IPS DF 6.9 (cell line): ENCODE data around the gene SRSF3.
"Not testable (repeated sequence)": the region's sequence is repeated elsewhere in the genome, so short reads cannot be mapped to it uniquely, and the experiment has no call there.

ENCODE experiments used
- DNase-seq: peaks from one replicate; pipeline ENCODE4 v3.0.0-alpha.2; 2013; ENCODE audit warnings: low read depth, low spot score
- H3K27ac ChIP-seq: one replicate; pipeline ENCODE4 v1.5.1; 2013; ENCODE audit warnings: low read length, control low read depth
- H3K27me3 ChIP-seq: 2 replicates; pipeline ENCODE4 v1.6.1; 2013; ENCODE audit warnings: mild to moderate bottlenecking, low read length; ENCODE audit not compliant: control insufficient read depth, insufficient read depth
- H3K36me3 ChIP-seq: 2 replicates; pipeline ENCODE4 v1.6.1; 2013; ENCODE audit warnings: low read length; ENCODE audit not compliant: control insufficient read depth, insufficient read depth
- H3K4me1 ChIP-seq: 2 replicates; pipeline ENCODE4 v1.6.1; 2013; ENCODE audit warnings: low read length; ENCODE audit not compliant: control insufficient read depth, insufficient read depth
- H3K4me3 ChIP-seq: 2 replicates; pipeline ENCODE4 v1.5.1; 2013; ENCODE audit warnings: mild to moderate bottlenecking, low read length
- H3K9me3 ChIP-seq: 2 replicates; pipeline ENCODE4 v1.6.1; 2013; ENCODE audit warnings: low read length, inconsistent platforms; ENCODE audit not compliant: control insufficient read depth, insufficient read depth
- WGBS: extraction: QIAGEN DNeasy Blood & Tissue Kit; methylation state at CpG from one replicate; pipeline ENCODE4 v1.1.7; 2013; ENCODE audit warnings: mixed read lengths, missing lambda C conversion rate; ENCODE audit not compliant: insufficient read length, insufficient coverage; 5-methylcytosine and 5-hydroxymethylcytosine counted together

The SRSF3 gene

DNA sequence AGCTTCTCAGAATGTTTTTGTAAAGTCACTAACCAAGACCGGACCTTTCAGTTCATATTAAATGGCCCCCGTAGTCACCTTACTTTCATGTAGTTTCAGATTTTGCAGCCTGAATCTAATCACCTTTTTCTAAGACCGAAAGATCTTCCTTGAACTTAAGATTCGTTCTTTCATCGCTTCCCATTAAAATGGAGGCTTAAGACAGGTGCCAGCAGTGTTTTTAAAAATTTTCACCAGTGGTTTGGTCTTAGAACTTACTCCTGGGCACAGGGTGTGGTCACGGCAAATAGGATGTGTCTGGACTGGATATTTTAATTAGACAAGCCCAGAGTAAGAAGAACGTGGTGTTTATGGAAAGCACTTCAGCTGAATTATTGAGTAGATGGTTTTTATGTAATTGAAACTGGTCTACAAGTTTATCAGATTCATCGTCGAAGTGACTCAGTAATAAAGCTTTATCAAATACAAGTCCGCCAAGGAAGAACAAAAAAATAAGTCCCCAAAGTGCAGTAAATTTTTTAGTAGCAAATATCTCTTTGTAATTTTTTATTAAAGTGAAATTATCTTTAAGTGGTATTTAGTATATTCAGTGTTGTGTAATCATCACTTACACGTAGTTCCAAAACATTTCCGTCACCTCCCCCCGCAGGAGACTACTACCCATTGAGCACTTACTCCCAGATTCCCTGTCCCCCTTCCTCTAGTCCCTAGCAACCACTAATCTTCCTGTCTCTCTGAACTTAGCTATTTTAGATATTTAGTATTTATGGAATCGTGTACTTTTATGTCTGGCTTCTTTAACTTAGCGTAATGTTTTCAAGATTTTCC, 868 bp downstream of the SRSF3 start:
- Histone ChIP-seq H3K4me1 (no peaks in the 10 kb centered on the region; the same call in 1 of the 2 replicates), H3K9me3 (no peaks in the 10 kb centered on the region), H3K36me3 (peaks cover 28% of the 10 kb centered on the region), H3K27me3 (no peaks in the 10 kb centered on the region), H3K27ac (no peak overlapping the region), H3K4me3 (peak overlapping the region; percentile 87)
- no peak for DNase-seq
- no CpG with 5 or more reads among the region's 15 CpGs for WGBS

DNA sequence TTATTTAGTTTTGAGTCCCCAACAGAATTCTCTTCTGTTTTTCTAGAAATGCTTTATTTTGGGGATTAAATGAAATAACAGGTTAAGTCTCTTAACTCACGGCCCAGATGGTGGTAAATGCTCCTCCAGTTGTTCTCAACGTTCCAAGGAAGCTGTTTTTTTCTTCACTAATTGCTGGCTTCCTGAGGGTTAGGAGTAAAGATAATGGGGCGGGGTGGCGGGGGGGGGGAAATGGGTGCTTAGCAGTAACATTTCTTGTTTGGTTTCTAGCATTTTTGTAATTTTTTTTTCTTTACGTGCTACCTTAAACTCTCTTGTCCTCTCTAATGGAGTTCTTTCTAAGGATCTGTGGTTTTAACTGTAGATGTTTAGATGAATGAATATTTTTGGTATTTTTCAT, 2.2 kb downstream of the SRSF3 start:
- H3K27me3 ChIP-seq: no peaks in the 10 kb centered on the region
- no peak for DNase-seq
- no peak overlapping the region for H3K27ac ChIP-seq
- peak overlapping the region; percentile 87; the same call in 1 of the 2 replicates for H3K4me3 ChIP-seq
- H3K9me3 ChIP-seq: no peaks in the 10 kb centered on the region
- peaks cover 41% of the 10 kb centered on the region for H3K36me3 ChIP-seq
- H3K4me1 ChIP-seq: no peaks in the 10 kb centered on the region; the same call in 1 of the 2 replicates
- no CpG with 5 or more reads among the region's 5 CpGs for WGBS

DNA sequence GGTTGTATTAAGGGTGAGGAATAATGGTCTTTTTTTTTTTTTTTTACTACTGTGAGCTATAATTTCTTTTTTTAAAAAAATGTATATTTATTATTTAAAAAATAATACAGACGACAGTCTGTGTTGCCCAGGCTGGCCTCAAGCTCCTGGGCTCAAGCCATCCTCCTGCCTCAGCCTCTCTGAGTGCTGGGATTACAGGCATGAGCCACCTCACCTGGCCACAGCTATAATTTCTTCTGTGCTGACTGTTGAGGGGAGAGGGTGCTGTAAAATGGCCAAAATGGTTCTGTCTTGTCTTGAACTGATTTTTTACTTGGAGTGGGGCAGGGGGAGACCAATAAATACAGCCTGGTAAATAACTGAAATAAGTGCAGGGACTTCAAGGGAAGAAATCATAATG, 3.6 kb downstream of the SRSF3 start:
- Histone ChIP-seq H3K4me3 (no peak overlapping the region), H3K4me1 (no peaks in the 10 kb centered on the region; the same call in 1 of the 2 replicates), H3K27ac (no peak overlapping the region), H3K36me3 (peaks cover 42% of the 10 kb centered on the region), H3K9me3 (no peaks in the 10 kb centered on the region), H3K27me3 (no peaks in the 10 kb centered on the region)
- WGBS: no CpG with 5 or more reads among the region's 1 CpG
- DNase-seq: no peak

DNA sequence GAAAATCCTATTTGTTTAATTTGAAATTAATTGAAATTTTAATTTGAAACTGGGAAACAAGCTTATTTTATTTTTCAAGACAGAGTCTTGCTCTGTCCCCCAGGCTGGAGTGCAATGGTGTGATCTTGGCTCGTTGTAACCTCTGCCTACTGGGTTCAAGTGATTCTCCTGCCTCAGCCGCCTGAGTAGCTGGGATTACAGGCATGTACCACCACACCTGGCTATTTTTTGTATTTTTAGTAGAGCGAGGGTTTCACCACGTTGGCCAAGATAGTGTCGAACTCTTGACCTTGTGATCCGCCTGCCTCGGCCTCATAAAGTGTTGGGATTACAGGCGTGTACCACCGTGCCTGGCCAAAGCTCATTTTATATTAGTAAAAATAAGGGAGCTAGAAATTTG, 4.2 kb downstream of the SRSF3 start:
- no CpG with 5 or more reads among the region's 9 CpGs for WGBS
- Histone ChIP-seq H3K27ac (no peak overlapping the region), H3K4me1 (no peaks in the 10 kb centered on the region; the same call in 1 of the 2 replicates), H3K36me3 (peaks cover 44% of the 10 kb centered on the region), H3K9me3 (no peaks in the 10 kb centered on the region), H3K27me3 (no peaks in the 10 kb centered on the region), H3K4me3 (no peak overlapping the region)
- no peak for DNase-seq

DNA sequence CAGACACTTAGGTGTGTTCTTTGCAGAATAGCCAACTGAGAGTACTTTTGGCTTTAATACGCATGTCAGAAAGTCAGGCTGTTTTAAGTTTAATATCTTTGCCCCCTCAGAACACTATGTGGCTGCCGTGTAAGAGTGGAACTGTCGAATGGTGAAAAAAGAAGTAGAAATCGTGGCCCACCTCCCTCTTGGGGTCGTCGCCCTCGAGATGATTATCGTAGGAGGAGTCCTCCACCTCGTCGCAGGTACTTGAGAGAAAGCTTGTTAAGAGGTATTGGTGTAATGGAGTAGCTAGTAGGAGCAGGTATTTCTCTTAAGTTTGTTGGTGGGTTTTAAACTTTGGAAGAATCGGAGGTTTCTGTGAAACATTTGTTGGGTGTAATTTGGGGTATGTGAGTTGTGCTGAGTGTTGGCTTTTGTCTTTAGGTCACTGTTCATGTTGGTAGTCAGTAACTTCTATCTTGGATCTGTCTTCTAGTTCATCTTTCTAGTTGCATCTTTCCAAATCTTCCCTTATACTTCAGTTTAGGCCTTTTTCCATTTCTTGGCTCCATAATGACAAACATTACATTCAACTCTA, 4.7 kb downstream of the SRSF3 start:
- Histone ChIP-seq H3K36me3 (peaks cover 49% of the 10 kb centered on the region), H3K27me3 (no peaks in the 10 kb centered on the region), H3K9me3 (no peaks in the 10 kb centered on the region), H3K4me3 (no peak overlapping the region), H3K4me1 (no peaks in the 10 kb centered on the region; the same call in 1 of the 2 replicates), H3K27ac (no peak overlapping the region)
- 100% methylated on average over 1 of the region's 11 CpGs for WGBS
- no peak for DNase-seq

DNA sequence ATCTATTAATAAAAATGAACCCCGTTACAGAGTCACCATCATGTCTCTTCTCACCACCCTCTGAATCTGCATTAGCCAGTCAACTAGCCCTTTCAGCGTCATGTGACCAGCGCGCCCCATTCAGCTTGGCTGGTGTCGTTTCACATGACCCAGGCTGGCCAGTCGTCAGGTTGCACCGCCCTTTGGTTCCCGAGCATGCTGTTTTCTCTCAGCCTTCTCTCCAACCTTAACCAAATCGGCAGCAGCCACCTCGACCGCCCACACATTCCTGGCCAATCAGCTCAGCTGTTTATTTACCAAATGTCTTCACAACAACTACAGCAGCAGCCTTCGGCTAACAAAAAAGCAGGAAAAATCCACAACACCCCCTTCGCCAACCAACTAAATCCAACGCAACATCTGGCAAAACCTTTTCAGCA, 5.6 kb downstream of the SRSF3 start:
- DNase-seq: no peak
- H3K4me1 ChIP-seq: no peaks in the 10 kb centered on the region; the same call in 1 of the 2 replicates
- no peaks in the 10 kb centered on the region for H3K27me3 ChIP-seq
- no peak overlapping the region for H3K4me3 ChIP-seq
- no CpG with 5 or more reads among the region's 14 CpGs for WGBS
- peaks cover 57% of the 10 kb centered on the region for H3K36me3 ChIP-seq
- H3K9me3 ChIP-seq: no peaks in the 10 kb centered on the region
- no peak overlapping the region for H3K27ac ChIP-seq

DNA sequence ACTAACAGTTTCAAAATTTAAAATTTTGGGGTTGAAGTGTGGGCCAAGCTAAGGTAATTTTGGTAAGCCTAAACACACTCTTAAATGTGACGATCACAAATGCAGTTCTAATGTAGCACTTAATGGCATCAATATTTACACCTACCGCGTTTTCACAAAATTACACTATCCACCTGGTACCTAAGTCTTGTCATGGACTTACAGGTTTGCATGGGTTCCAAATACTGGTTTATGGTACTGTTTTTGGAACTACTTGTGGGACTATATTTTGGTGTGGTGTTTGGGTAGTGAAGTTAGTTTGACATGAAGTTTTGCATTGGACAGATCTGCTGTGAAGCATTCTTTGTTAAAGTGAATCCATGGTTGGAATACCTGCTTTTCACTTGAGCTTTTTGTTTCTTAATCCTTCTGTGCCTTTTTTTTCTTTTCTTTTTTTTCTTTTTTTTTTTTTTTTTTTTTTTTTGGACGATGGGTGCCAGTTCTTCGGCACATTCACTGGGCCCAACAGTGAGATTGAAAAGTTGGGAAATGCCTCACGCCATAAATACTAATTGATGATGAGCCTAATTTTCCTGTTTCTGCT, 6.5 kb downstream of the SRSF3 start:
- 100% methylated on average over 3 of the region's 6 CpGs for WGBS
- H3K27ac ChIP-seq: no peak overlapping the region

DNA sequence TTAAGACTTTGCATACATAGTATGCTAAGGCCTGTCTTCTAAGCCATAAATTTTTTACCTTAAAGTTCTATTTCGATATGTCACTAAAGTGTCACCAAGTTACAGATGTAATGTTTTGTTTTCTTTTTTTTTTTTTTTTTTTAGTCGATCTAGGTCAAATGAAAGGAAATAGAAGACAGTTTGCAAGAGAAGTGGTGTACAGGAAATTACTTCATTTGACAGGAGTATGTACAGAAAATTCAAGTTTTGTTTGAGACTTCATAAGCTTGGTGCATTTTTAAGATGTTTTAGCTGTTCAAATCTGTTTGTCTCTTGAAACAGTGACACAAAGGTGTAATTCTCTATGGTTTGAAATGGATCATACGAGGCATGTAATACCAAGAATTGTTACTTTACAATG, 7.7 kb downstream of the SRSF3 start:
- WGBS: no CpG with 5 or more reads among the region's 3 CpGs
- not testable (repeated sequence) for H3K9me3 ChIP-seq, H3K4me1 ChIP-seq, H3K27me3 ChIP-seq, H3K27ac ChIP-seq, DNase-seq, H3K4me3 ChIP-seq
- peaks cover 65% of the 10 kb centered on the region for H3K36me3 ChIP-seq

More for the DNA sequence above, 6.5 kb downstream of the SRSF3 start:
- Histone ChIP-seq H3K4me3 (no peak overlapping the region), H3K4me1 (no peaks in the 10 kb centered on the region; the same call in 1 of the 2 replicates), H3K27me3 (no peaks in the 10 kb centered on the region), H3K36me3 (peaks cover 60% of the 10 kb centered on the region), H3K9me3 (no peaks in the 10 kb centered on the region)
- DNase-seq: no peak

DNA sequence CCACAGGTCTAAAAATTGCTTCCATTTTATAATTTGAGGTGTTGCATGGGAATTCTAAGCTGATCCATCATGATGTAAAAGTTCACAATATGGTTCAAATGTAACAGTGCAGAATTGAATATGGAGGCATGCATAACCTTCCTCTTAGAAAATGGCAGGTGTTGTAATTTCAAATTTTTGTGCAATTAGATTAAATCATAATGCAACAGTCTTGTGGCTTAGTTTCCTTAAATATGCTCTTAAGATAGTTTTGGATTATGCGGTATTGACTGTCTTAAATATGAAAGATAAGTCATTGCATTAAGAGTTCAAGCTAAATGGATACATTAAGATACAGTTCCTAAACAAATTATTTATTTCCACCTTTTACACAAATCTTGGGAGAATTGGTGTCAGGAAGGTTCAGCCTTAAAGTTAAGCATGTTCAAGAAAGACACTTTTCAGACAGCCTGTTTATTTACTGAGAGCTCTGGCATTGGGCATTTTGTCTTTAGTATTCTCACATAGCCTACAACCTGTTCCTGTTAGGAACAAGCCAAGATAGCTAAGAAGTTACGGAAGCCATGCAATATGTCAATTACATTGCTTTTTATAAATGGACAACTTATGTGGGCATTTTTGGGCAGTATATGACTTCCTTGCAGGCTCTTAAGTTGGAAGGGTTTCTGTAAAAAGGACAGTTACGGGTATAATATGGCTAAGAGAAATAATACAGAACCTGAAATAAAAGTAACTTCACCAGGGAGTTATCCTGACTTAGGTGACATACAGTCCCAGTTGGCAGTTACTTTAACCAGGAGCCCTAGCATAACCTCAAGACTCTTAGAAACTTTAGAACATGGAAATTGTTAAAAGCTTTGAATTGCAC, 9.3 kb downstream of the SRSF3 start:
- WGBS: no CpG with 5 or more reads among the region's 3 CpGs
- DNase-seq: no peak
- Histone ChIP-seq H3K27ac (no peak overlapping the region), H3K9me3 (no peaks in the 10 kb centered on the region), H3K4me1 (no peaks in the 10 kb centered on the region; the same call in 1 of the 2 replicates), H3K36me3 (peaks cover 57% of the 10 kb centered on the region; the same call in 1 of the 2 replicates), H3K4me3 (no peak overlapping the region), H3K27me3 (no peaks in the 10 kb centered on the region)
